Suppressor macrophage treated with lipopolysaccharide for 1 hour (primary cell): ENCODE data around the gene MANSC4.
A peak's percentile ranks its signal among the peaks of the same experiment; 100 is the strongest.

Source experiments
- DNase-seq, 3 donors: peaks; one replicate each; pipeline ENCODE4 v3.0.0-alpha.2; 2020 to 2022

The MANSC4 gene

DNA sequence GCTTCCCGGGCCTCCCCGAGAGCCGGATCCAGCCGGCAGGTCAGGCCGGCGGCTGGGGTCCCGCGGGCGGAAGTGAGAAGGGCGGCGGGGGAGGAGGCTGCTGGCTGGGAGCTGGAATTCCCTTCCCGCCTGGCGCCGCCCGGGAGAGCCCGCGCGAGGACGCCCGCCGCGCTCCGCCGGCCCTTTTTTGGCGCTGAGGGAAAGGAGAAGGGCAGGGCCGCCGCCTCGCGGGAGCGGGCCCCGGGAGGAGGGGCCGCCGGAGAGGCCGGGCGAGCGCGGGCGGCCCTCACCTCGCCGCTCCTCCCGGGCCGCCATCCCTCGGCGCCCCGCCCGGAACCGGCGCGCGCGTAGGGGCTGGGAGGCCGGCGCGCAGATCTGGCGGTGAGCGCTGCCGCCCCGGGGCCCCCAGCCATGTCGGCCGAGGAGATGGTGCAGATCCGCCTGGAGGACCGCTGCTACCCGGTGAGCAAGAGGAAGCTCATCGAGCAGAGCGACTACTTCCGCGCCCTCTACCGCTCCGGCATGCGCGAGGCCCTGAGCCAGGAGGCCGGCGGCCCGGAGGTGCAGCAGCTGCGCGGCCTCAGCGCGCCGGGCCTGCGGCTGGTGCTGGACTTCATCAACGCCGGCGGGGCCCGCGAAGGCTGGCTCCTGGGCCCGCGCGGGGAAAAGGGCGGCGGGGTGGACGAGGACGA is at the start of gene MANSC4, which contains the start of gene KLHL42:
TSS of gene MANSC4 (minus strand) at position 317 of the 692 bp plus-strand sequence. CDS start 8,960 bp downstream, outside the sequence.
TSS of gene KLHL42 (plus strand) at position 314 of the 692 bp plus-strand sequence. CDS start at position 412, 98 bp downstream.
- peak; percentile 69 to 89 (median 75) for DNase-seq

DNA sequence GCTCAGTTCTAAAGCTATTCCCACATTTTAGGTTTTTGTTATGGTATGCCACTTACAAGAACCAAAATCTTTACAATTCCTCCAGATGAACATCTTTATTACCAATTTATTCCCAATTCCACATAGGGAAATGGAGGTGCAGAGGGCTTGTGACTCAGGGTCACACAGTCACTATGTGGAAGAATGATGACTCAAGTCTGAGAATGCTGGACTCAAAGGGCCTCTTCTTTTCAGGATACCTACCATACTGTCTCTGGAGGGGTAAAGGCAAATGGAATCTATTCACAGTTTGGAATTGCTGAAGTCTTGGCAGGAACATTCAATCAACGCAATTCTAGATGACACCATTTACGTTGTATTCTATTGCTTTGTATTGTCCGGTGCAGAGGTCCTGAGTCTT is 48.2 kb upstream of the MANSC4 start:
- no peak for DNase-seq

DNA sequence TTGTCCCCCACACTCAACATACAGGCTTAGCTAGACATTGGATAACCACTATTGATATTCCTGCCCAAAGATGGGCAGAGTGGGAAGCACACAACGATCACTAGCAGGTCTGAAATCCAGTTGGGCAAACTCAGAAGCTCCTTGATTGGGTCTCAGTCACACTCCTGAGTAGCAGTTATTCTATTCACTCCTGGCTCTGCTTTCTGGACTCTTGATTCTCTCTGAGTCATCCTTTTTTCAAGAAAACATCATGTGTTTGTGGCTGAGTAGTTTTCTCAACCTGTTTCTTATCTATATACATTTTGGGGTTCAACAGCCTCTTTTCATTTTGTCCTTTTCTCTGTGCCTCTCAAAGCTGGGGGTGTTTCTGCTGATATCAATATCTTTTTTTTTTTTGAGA is 46.0 kb upstream of the MANSC4 start:
- DNase-seq = no peak

DNA sequence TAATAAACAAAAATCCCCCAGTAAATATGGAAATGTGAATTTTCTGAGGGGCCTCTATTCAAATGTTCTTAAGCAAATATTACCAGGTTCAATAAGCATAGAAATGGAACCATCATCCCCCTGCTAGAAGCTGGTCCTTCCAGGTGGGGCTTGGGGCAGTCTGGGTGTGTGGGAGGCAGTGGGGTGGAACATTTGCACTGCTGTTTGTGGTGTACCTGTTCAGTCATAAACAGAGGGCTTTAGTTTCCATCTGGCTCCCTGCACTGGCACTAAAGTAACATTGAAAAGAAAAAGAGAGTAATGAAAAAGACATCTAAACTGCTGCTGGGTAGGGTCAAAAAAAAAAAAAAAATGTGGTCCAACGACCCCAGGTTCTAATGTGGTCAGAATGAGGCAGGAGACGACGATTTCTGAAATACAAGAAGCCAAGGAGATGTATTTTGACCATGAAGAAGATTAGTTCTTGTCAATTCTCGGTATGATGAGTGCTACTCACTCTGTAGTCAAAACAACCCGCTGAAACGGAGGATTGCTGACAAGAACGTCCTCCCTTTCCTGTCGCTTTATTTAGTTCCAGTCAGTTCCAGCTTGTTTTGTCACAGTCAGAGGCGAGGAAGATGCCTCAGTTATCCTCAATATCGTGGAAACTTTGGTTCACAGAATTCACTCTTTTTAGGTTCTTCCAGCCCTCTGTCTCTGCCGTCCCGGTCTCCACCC is 44.2 kb upstream of the MANSC4 start:
- no peak for DNase-seq

DNA sequence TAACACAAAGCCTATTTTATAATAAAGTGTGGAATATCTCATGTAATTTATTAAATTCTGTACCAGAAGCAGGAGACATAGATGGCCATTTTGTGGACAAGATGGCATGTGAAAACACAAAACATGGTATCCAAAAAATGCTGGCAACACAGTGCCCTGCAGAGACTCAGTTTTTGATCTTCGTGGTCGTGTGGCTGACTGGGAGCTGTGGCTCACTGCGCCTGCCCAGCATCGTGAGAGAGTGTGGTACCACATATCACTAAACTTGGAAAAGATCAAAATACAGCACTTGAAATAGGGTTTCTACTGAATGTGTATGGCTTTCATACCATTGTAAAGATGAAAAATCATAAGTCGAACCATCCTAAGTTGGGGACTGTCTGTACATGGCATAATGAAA is 43.0 kb upstream of the MANSC4 start:
- DNase-seq = no peak

DNA sequence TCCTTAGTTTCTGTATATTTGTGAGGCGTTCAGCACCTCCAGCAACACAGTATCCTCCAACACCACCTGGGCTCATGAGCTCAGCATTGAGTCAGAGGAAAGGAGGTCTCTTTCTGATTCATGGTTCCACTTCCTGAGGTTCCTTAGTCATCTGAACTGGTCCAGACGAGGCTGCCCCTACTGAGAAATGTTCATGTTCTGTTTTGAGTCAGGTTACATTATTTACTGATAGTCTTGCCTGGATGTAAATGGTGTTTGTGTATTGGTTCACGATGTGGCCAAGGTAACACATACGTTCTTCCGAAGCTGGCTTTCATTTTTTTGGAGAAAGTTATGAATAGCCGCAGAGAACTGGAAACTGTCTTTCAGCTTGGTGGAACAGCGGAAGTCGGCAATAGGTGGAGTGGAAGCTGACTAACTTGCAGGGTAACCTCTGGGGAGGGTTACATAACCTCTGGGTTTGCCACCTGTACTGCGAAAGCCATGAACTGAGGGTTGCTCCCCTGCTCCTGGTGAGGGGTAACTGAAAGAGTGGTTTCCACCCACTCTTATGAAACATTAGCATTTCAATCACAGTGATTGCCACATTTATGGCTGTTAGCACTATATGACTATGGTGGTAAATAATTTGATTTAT is 42.2 kb upstream of the MANSC4 start:
- peak in 2 of 3 donors; percentile 11 to 21 for DNase-seq

DNA sequence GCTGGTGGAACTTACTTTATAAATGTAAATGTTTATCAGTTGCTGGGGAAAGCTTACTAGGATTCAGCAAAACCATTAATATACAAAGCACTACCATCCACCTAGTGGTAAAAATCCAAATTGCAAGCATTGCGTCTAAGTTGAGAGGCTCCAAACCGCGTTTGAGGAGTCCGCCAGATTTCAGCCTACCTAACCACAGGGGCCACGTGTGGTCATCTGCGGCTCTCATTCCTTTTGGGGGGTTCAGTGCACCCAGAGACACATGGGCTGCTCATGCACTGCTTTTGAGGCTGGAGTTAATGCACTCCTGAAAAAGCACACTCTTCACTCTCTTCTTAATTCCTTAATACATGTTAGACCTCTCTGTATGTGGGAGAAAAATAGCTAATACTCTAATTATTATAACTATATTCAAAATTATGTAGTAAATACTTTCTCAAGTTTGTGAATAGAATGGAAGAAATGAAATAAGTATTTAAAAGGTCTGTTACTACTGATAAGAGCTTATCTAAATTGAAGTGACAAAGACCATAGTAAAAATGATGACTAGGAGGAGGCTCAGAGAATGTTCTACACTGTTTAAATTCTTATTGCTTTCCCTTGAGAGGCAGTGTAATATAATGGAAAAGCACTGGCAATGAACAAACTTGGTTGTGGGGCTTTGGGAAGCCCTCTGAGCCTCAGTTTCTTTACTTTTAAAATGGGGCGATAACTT is 41.4 kb upstream of the MANSC4 start:
- peak; percentile 78 to 81 (median 78) for DNase-seq

DNA sequence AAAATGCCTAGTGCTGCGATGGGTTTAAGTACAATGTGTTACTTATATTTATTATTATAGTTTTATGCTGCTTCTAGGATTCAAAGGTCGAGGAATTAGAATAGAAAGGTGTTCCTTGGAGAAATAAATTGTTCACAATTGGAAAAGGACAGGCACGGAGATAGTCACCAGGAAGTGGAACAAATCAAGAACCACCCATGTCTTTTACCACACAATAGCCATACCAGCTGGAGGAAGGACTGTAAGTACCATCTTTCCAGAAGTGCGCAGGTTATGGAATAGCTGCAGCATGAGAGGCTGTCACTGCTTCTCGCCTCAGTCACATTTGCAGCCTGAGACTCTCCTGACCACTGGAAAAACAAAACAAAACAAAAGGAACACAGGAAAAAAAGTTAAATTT is 40.5 kb upstream of the MANSC4 start:
- DNase-seq = no peak

DNA sequence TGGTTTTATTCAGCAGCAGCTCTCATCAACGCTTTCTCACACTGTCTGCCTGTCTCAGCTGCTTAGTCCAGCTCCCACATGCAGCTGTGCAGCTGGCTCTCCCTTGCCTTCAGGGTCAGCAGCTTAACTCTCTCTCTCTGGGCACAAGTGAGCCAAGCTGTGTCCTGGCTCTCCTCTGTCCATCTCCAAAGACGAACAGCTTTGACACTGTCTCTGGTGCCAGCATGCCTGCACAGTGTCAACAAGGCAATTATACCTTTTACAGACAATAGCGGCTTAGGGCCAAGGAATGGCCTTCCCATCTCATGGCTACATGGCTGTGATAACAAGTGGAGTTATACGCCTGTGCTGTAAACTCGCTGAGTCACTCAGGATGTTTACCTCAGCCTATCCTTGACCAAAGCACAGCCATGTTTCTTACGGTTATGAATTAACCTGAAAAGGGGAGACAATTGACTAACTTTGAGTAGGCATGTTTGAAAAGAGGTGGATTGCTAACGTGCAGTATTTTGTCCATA is 38.4 kb upstream of the MANSC4 start:
- no peak for DNase-seq

DNA sequence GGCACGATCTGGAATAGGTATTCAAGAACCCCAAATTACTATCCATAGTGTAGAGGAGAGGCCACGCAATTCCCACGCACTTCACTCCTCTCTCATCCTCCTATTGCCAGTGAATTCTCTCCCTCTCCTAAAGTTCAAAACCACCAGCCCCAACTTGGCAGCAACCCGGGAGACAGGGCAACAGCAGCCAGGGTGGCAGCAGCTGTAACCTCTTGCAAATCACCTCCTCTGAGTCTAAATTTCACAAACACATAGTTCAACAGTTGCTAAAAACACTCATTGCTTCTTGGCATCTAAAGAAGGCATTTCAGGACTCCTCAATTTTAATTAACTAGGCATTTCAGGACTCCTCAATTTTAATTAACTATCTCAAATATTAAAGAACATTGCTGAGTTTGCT is 37.7 kb upstream of the MANSC4 start:
- no peak for DNase-seq

DNA sequence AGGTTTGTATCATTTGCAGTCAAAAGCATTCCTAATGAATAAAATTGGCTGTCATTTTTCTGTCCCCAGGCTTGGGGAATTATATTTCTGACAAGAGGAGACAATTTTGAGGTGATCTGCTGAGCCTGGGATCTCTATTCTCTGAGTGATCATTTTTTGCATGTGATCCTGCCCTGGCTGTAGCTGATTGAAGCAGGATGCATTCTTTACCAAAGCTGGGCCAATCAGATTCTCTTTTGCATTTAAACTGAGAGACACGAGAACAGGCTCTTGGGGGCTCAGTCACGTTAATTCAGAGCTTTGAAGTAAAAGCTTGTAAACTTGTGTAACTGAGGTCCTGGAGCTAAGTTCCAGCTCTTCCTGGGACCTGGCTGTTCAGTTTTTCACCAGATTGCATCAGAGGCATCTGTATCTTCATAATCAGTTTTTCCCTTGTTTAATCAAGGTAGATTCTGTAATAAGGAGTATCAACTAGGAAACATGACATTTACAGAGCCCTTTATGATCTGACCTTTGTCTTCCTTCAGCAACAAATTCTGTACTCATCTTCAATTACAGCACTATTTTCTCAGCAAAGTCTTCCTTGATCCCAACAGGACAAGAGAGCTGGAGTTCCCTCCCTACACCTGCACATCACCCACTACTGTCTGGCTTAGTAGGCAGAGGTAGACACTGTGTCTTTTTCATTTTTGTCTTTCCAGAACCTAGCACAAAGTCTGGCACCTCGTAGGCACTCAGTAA is 35.0 kb upstream of the MANSC4 start:
- no peak for DNase-seq

DNA sequence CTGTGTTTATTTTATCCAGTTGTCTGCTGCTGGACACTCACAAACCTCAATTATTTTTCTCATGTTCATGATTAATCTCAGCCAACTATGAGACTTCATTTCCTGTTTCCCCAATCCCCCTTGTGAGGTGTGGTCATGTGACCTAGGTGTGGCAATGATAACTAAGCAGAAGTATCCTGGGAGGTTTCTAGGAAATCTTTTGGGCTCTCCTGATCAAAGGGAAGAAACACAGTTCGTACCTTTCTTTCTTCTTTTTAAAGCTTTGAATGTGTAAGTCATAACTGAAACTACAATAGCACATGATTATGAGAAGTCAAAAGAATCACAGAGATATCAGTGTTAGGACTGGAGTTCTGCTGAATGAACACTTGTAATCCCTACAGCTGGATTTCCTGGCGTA is 34.4 kb upstream of the MANSC4 start:
- DNase-seq = no peak

DNA sequence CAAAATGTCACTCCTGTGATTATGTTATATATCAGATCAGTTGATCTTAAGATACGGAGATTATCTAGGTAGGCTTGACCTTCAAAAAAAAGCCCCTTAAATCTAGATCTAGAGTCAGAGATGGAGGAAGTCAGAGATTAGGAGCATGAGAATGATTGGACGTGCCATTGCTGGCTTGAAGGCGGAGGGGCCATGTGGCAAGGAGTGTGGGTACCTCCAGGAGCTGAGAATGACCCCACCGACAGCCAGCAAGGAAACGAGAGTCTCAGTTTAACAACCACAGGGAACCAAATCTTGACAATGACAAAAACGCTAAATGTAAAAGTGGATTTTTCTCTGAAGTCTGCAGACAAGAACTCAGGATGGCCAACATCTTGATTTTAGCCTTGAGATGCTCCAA is 32.5 kb upstream of the MANSC4 start:
- DNase-seq = no peak

DNA sequence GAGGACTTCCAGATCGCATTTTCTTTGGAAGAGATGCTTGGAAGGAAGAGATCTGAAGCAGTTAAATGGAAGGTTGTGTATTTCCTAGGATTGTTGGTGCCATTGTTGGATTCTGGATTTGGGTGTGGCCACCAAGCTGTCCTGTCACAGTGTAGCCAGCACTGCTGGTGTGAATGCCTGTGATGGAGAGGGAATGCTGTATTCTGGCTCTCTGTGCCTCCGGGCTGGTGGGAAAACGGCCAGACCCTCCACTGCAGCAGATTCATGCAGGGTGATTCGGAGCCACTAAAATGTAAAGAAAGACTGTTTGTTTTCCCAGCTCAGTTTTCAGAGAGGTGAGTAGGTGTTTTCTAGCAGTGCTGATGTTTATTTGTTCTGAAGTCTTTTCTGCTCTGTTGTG is 30.7 kb upstream of the MANSC4 start:
- DNase-seq = no peak

DNA sequence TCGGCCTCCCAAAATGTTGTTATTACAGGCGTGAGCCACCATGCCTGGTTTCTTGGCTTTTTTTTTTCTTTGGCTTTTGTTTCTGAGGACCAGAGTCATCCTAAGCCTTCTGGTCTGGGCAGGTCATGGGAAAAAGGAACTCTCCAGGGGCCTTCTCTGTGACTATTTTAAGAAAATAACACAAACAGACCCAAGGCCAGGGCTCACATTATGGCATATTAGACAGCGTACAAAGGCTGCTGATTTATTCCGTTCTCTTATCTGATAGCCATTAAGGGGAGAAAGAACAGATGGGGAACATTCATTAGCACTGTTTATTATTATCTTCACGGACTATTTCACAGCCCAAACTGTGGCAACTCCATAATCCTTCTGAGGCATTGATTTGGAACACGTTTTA is 28.8 kb upstream of the MANSC4 start:
- no peak for DNase-seq

DNA sequence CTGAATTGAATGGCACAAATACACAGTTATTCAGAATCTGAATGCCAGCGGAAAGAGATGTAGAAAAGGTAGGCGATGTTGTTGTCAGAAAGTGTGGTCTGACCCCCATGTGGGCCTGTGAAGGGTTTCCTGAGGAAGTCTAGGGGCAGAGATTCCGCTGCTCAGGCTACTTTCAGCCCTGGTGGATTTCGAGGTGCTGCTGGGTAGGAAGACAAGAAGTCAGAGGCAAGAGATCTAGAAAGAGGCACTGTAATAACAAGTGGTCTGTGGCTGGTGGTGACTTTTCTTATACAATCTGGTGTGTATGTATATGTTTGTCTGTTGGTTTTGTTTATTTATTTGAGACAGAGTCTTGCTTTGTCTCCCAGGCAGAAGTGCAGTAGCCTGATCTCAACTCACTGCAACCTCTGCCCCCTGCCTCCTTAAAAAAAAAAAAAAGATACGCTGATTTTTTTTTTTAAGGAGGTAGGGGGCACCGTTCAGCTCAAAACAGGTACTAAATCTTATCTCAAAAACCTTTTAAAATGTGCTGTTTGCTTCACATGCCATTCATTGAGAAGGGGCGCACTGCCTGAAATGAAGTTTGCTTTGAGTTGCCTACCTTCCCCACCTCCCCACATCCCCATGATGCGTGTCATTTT is 27.1 kb upstream of the MANSC4 start:
- DNase-seq = no peak

DNA sequence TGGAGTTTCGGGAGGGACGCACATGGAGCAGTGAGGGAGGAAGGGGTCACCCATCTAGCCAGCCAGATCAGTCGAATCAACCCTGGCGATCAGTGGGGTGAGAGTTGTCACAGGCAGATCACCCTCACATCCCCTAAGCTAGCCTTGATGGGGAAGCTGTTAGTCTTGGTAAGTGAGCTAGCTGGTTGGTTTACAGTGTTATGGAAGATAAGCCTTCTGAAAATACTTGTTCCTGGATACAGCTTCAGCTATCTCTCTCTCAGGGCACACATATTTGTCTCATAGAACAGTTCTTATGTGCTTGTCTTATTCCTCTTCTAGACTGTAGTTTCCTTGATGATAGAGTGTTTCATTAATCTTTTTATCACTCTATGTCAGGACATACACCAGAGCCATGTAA is 26.2 kb upstream of the MANSC4 start:
- DNase-seq = no peak

DNA sequence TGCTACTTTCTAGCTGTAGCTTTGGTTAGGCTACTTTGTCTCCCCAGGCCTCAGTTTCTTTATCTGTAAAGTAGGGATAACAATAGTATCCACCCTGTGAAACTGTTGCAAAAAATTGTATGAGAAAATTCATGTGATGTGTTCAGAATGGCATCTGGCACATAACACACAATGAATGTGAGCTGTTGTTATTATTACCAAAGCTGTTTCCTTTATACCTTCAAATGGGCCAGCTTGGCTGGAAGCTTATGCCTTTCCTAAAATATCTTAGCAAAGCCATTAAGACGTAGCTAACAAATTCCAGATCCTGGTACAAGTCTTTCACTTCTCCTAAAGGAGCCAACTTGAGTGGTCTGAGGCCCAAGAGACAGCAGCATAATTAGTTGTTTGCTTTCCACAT is 25.2 kb upstream of the MANSC4 start:
- no peak for DNase-seq

DNA sequence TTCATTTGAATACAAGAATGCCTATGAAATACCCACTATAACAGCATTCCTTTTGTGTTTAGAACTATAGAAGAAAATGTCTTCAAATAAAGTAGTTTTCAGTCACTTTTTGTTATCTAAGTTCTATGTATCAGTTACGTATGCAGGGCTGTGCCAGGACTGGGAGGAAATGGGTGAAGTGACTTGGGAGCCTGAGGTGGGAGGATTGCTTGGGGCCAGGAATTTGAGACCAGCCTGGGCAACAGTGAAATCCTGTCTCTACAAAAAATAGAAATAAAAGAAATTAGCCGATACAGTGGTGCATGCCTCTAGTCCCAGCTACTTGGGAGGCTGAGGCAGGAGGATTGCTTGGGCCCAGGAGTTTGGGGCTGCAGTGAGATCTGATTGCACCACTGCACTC is 22.9 kb upstream of the MANSC4 start:
- DNase-seq = no peak

DNA sequence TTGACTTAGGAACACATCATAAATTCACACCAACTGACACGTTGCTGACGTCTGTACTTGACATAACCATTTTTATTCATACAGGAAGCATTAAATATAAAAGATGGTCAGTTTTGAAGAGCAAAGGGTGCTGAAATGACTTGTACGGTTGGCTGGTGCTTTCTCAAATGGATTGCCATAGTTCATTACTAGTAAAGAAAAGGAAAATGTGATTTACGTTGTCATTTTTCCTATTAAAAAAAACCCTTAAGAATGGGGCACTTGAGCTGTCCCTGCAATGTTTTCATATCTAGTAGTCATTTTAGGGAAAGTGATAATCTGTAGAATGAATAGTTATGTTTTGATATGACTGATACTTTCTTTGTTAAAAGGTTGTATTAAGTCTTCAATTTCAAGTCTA is 22.5 kb upstream of the MANSC4 start:
- no peak for DNase-seq

DNA sequence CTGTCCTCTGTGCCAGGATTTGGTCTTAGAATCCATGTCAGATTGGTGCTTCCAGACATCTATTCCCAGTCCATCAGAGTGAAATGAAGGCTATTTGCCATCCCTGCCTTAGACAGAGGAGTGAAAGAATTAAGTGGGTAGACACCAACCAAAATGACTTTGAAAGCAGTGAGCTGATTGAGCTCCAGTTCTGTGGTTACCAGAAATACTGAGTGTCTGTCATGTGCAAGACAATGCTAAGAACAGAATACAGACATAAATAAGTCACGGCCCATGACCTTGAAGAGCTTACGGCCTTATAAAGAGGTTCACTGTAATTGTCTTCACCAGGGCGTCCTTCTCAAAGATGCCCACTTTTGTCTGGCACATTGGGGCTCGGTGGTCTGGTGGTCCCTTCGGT is 21.6 kb upstream of the MANSC4 start:
- DNase-seq = no peak

DNA sequence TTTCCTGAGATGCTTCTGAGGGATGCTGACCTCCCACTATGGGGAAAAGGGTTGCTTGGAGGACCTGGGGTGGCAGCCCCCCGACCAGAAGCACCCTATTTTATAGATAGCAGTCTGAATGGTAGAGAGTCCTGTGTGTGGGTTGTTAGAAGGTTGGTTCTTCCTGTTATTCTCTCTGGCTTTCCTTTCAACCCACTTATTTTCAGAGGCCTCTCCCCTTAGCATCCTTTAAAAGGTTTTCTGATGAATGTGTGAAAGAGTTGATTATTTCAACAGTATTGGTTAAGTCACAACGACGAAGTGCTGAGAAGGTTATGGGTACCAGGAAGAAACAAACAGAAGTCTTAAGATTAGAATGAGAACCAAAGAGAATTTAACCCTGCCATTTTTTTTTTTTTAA is 20.8 kb upstream of the MANSC4 start:
- no peak for DNase-seq
